K562 (cell line): ENCODE data around the gene SLC3A2. TPM values are rescaled to one million over a fixed set of nuclear protein-coding genes. Genes with fewer than 3 reads are reported as not detected.
A peak's percentile ranks its signal among the peaks of the same experiment; 100 is the strongest.
"Not testable (repeated sequence)": the region's sequence is repeated elsewhere in the genome, so short reads cannot be mapped to it uniquely, and the experiment has no call there.

Experiments used
- ATAC-seq: fragments of 200-7000 bp; cut with Tn5 transposase; 3 replicates; pipeline ENCODE4 v1.9.1; 2020; ENCODE audit warnings: moderate library complexity
- BruUV-seq: library from RNA; stranded (reverse); fragments of 400-500 nt; replicated peaks from 2 replicates; lab custom pipeline; 2021; lab: Mats Ljungman, UMichigan
- CTCF ChIA-PET: fragments of 300-600 bp; formaldehyde crosslinking; extraction: SDS; loops from one replicate; lab custom pipeline; 2021; ENCODE audit warnings: low intra/inter-chr PET ratio; lab: Yijun Ruan, JAX
- POLR2A ChIA-PET: fragments of 300-600, 350-650 bp; sonication (Branson Sonifier 250); formaldehyde crosslinking; extraction: SDS; loops from one replicate; lab custom pipeline; 2021; ENCODE audit warnings: antibody characterized with exemption, inconsistent platforms; lab: Yijun Ruan, JAX
- DNase-seq, 4 experiments: peaks; one replicate each; pipeline versions ENCODE4 v3.0.0 to v3.0.0-alpha.2; 2011 to 2018; ENCODE audit warnings: low spot score in 3 of 4, mixed read lengths in 3 of 4; ENCODE audit errors: extremely low read depth in 1 of 4
- FAIRE-seq: peaks from 2 replicates; lab custom pipeline; 2011; peaks lifted over from hg19 to GRCh38; lab: Jason Lieb, UNC
- H2AFZ ChIP-seq: 2 replicates; pipeline ENCODE4 v1.6.0; 2011; ENCODE audit warnings: low read depth, low read length, control low read depth, inconsistent platforms
- H3K27ac ChIP-seq: fragments of 200-600 bp; 3 replicates; pipeline ENCODE4 v1.8.0; 2011; ENCODE audit warnings: low read depth, mild to moderate bottlenecking, control low read depth, inconsistent platforms, low read length, moderate library complexity, mixed read lengths; ENCODE audit errors: extremely low read depth
- H3K27me3 ChIP-seq, 2 experiments: fragments of 300-600 bp in 1 of 2; 2 replicates in 1 of 2; 3 replicates in 1 of 2; pipeline versions ENCODE4 v1.6.0 to v1.8.0; 2011; ENCODE audit warnings: inconsistent platforms in 2 of 2, low read length in 2 of 2, mild to moderate bottlenecking in 1 of 2, mixed read lengths in 1 of 2, moderate library complexity in 1 of 2; ENCODE audit not compliant: control insufficient read depth in 2 of 2, insufficient read depth in 2 of 2
- H3K36me3 ChIP-seq: fragments of 300-600 bp; 3 replicates; pipeline ENCODE4 v1.8.0; 2011; ENCODE audit warnings: mild to moderate bottlenecking, low read length, inconsistent platforms; ENCODE audit not compliant: control insufficient read depth, insufficient read depth
- H3K4me1 ChIP-seq, 2 experiments: fragments of 200-600 bp in 1 of 2; replicated peaks in 1 of 2; 2 replicates in 1 of 2; 3 replicates in 1 of 2; pipeline versions ENCODE4 v1.5.1 to v1.8.0; 2011; ENCODE audit warnings: inconsistent platforms in 2 of 2, low read length in 2 of 2, mild to moderate bottlenecking in 1 of 2, mixed read lengths in 1 of 2, moderate library complexity in 1 of 2; ENCODE audit not compliant: control insufficient read depth in 2 of 2, insufficient read depth in 2 of 2
- H3K4me2 ChIP-seq: 2 replicates; pipeline ENCODE4 v1.6.1; 2011; ENCODE audit warnings: low read length, control low read depth, inconsistent platforms, mixed read lengths; ENCODE audit not compliant: insufficient read depth
- H3K4me3 ChIP-seq: fragments of 200-600 bp; sonication (generic), shearing (Covaris generic); 2 replicates; pipeline ENCODE4 v1.5.1; 2016; ENCODE audit warnings: control low read depth, inconsistent platforms
- H3K79me2 ChIP-seq: fragments of 200-600 bp; 3 replicates; pipeline ENCODE4 v1.8.0; 2011; ENCODE audit warnings: low read length, inconsistent platforms; ENCODE audit not compliant: control insufficient read depth, insufficient read depth
- H3K9ac ChIP-seq, 2 experiments: 2 replicates each; pipeline versions ENCODE4 v1.6.0 to v1.6.1; 2011; ENCODE audit warnings: low read depth in 2 of 2, low read length in 2 of 2, control low read depth in 1 of 2, inconsistent platforms in 1 of 2, mild to moderate bottlenecking in 1 of 2, mixed read lengths in 1 of 2; ENCODE audit not compliant: insufficient read depth in 1 of 2
- H3K9me1 ChIP-seq: one replicate; pipeline ENCODE4 v1.6.0; 2011; ENCODE audit warnings: inconsistent platforms, mild to moderate bottlenecking, low read length, moderate library complexity; ENCODE audit not compliant: control insufficient read depth, insufficient read depth
- H3K9me3 ChIP-seq: replicated peaks from 2 replicates; pipeline ENCODE4 v1.5.1; 2011; ENCODE audit warnings: low read depth, low read length, inconsistent platforms; ENCODE audit not compliant: control insufficient read depth, insufficient read depth
- H4K20me1 ChIP-seq: replicated peaks from 2 replicates; pipeline ENCODE4 v1.6.1; 2011; ENCODE audit warnings: low read length, inconsistent platforms, mixed read lengths; ENCODE audit not compliant: control insufficient read depth, insufficient read depth
- ADNP ChIP-seq: fragments of 200-800 bp; sonication (Bioruptor generic); IDR thresholded peaks from 2 replicates; pipeline ENCODE4 v1.6.1; 2016; ENCODE audit warnings: missing genetic modification characterization, missing compliant biosample characterization
- FOXA3 ChIP-seq, 2 experiments: fragments of 450-650 bp in 1 of 2; sonication (generic) in 1 of 2; formaldehyde crosslinking; IDR thresholded peaks in 1 of 2; conservative IDR thresholded peaks in 1 of 2; 2 replicates each; pipeline versions ENCODE4 v1.4.0 to v1.8.0; 2020 to 2022; ENCODE audit warnings: mild to moderate bottlenecking in 2 of 2, missing genetic modification reagents in 1 of 2
- HDGF ChIP-seq: fragments of 450-650 bp; IDR thresholded peaks from 2 replicates; pipeline ENCODE4 v1.6.1; 2016
- MLLT1 ChIP-seq, 2 experiments: fragments of 450-650 bp; IDR thresholded peaks; 2 replicates each; pipeline ENCODE4 v1.6.1; 2016
- WGBS: fragments of 100-300 bp; shearing (Covaris generic); methylation state at CpG from one replicate; pipeline ENCODE4 v1.1.6; 2016; ENCODE audit warnings: low coverage, mixed read lengths; ENCODE audit not compliant: insufficient coverage; ENCODE audit errors: missing lambda C conversion rate; 5-methylcytosine and 5-hydroxymethylcytosine counted together
- in situ Hi-C: fragments of 300-500 bp; cut with MboI; formaldehyde crosslinking; loops from 4 replicates; pipeline ENCODE4 v1.15.0; 2018; ENCODE audit warnings: inconsistent platforms, mixed read lengths
- intact Hi-C: fragments of 100-400 bp; cut with micrococcal nuclease; formaldehyde crosslinking; loops from 2 replicates; pipeline ENCODE4 v1.14.2; 2022
- polyA plus RNA-seq, 8 experiments: library from polyadenylated mRNA; depleted of rRNA in 4 of 8; stranded (reverse) in 5 of 8; unstranded in 3 of 8; fragments of >200 nt; fragmentation: Nextera tagmentation in 2 of 8; fragmentation: Illumina TruSeq in 1 of 8; extraction: Ambion mirVana in 2 of 8; extraction: Trizol in 1 of 8; gene quantifications; 2 replicates each; pipeline versions ENCODE4 v1.2.1 to v1.2.3, GENCODE V29; 2011 to 2014; ENCODE audit warnings: inconsistent platforms in 1 of 8, missing spikeins in 1 of 8
- total RNA-seq, 7 experiments: library from RNA; depleted of rRNA in 6 of 7; stranded (reverse); fragments of >200 nt in 6 of 7; fragmentation: Illumina TruSeq in 2 of 7; extraction: Trizol in 2 of 7; gene quantifications; 2 replicates each; pipeline versions ENCODE4 v1.2.1 to v1.2.3, GENCODE V29; 2011 to 2021; ENCODE audit warnings: low replicate concordance in 1 of 7

SLC3A2 gene
- total and polyA plus RNA-seq, 9 of the 15 experiments (the other 6 are each of a cell fraction or from before 2014, with no cell fraction given), result 20.0 to 296 (median 214) TPM

- Histone ChIP-seq H4K20me1 (peaks cover 13% of the 10 kb centered on the region), H3K4me2 (peak overlapping the region; percentile 32; the same call in 1 of the 2 replicates), H3K4me1 (peaks cover 22 to 28% of the 10 kb centered on the region in 2 experiments; a peak in 4 of 5 replicates), H3K79me2 (peaks cover 97% of the 10 kb centered on the region), H3K36me3 (peaks cover 59% of the 10 kb centered on the region), H3K27ac (peak overlapping the region; percentile 63; the same call in 2 of the 3 replicates), H3K9ac (peak overlapping the region; percentile 23 to 59; a peak in 2 of 4 replicates)
- intact Hi-C loops (loop anchor here (1.0 to 5.0 kb wide), 5 partner anchors 19 to 134 kb away; partner anchors contain the start of genes HNRNPUL2, NXF1, SLC3A2 and TMEM179B), in situ Hi-C loops (loop anchor here (25.0 kb wide), 1 partner anchor 474 kb away; no protein-coding TSS in a partner anchor)
- CTCF ChIA-PET, result interaction anchor here (0.8 to 4.1 kb wide), 3 partner anchors 75 to 481 kb away, joined by 3 to 51 read pairs (median 8); partner anchors contain the start of gene TMEM179B
- FAIRE-seq, H2AFZ ChIP-seq, H3K9me3 ChIP-seq, H3K4me3 ChIP-seq, H3K27me3 ChIP-seq, BruUV-seq, ATAC-seq, H3K9me1 ChIP-seq, DNase-seq: not testable (repeated sequence)
- 79% methylated on average over 15 of the region's 16 CpGs for WGBS
- TF ChIP-seq MLLT1 (IDR thresholded peaks at IDR 0.05) (peak in 1 of 2 experiments; percentile 69; a peak in 1 of 4 replicates), ADNP (tag) (0 out of 2 replicates have a peak, but pooled peaks have one; percentile 16), FOXA3 (CRISPR knock-in tag; conservative IDR thresholded peaks at IDR 0.05 in 1 of 2, IDR thresholded peaks at IDR 0.05 in 1 of 2) (0 out of 4 replicates have a peak, but pooled peaks of 1 of the 2 experiments have one; percentile 27), HDGF (0 out of 2 replicates have a peak, but pooled peaks have one; percentile 39)
- POLR2A ChIA-PET, result interaction anchor here (0.6 to 7.2 kb wide), 11 partner anchors 11 to 197 kb away, joined by 3 to 45 read pairs (median 4); partner anchors contain the start of genes C11orf98, CSKMT, SLC3A2 and WDR74
These were observed 19.0 kb upstream of the SLC3A2 start for GRCh38 chr11:62861564-62862192.
